Kidney epithelial cell (primary cell): ENCODE results near the gene STK11. TPM values are rescaled to one million over a fixed set of nuclear protein-coding genes. Genes with fewer than 3 reads are reported as not detected.

Source experiments
- DNase-seq: peaks from one replicate; pipeline ENCODE4 v3.0.0-alpha.2; 2010; ENCODE audit warnings: low read depth
- H3K27me3 ChIP-seq: 2 replicates; pipeline ENCODE4 v1.6.0; 2011; ENCODE audit warnings: low read length; ENCODE audit not compliant: control insufficient read depth, insufficient read depth
- H3K36me3 ChIP-seq: 2 replicates; pipeline ENCODE4 v1.5.1; 2011; ENCODE audit warnings: low read length; ENCODE audit not compliant: control insufficient read depth, insufficient read depth
- H3K4me3 ChIP-seq: 2 replicates; pipeline ENCODE4 v1.5.1; 2011; ENCODE audit warnings: low read depth, mild to moderate bottlenecking, control low read depth, low read length
- CTCF ChIP-seq: IDR thresholded peaks from 2 replicates; pipeline ENCODE4 v1.5.1; 2011; ENCODE audit warnings: mild to moderate bottlenecking, moderate library complexity, low read length, control low read depth, inconsistent platforms; ENCODE audit not compliant: insufficient read depth, poor library complexity, severe bottlenecking
- total RNA-seq: library from RNA; depleted of rRNA; stranded (reverse); fragments of >200 nt; gene quantifications from 2 replicates; pipeline ENCODE4 v1.2.3, GENCODE V29; 2015

Gene STK11
- total RNA-seq, 1 donor from 2014 or later, result 78.3 TPM

- Histone ChIP-seq H3K27me3 (no peaks in the 10 kb centered on the region), H3K36me3 (peaks cover 1% of the 10 kb centered on the region), H3K4me3 (peak overlapping the region; percentile 92)
- no peak for TF ChIP-seq CTCF
- DNase-seq, result no peak
Measured at GRCh38 chr19:1172353-1173158, 33.0 kb upstream of the STK11 start.

GRCh38 chr19:1173159-1173844, 32.3 kb upstream of the STK11 start:
- peaks cover 1% of the 10 kb centered on the region for H3K36me3 ChIP-seq
- no peak for TF ChIP-seq CTCF
- peak overlapping the region; percentile 92 for H3K4me3 ChIP-seq
- no peak for DNase-seq
- no peaks in the 10 kb centered on the region for H3K27me3 ChIP-seq

- H3K36me3 ChIP-seq, result peaks cover 1% of the 10 kb centered on the region
- DNase-seq, result no peak
- H3K4me3 ChIP-seq, result peak within 1 kb of the TSS; percentile 92
- H3K27me3 ChIP-seq, result no peaks in the 10 kb centered on the region
- TF ChIP-seq CTCF, result no peak
Measured at GRCh38 chr19:1173845-1174809, 31.5 kb upstream of the STK11 start, which contains the start of gene SBNO2. Gene SBNO2 (minus strand): TSS chr19:1174268. CDS start chr19:1154276, 19,992 bp downstream.

- Histone ChIP-seq H3K27me3 (no peaks in the 10 kb centered on the region), H3K4me3 (no peak overlapping the region), H3K36me3 (no peaks in the 10 kb centered on the region)
- peak; percentile 36 for TF ChIP-seq CTCF
- peak; percentile 93 for DNase-seq
Measured at GRCh38 chr19:1177322-1178114, 28.1 kb upstream of the STK11 start.

- TF ChIP-seq CTCF, result no peak
- Histone ChIP-seq H3K4me3 (no peak overlapping the region), H3K27me3 (no peaks in the 10 kb centered on the region), H3K36me3 (no peaks in the 10 kb centered on the region)
- no peak for DNase-seq
Measured at GRCh38 chr19:1181606-1182005, 24.0 kb upstream of the STK11 start.
